DMS79 treated with DMSO at 0.1 percent for 48 hours (cell line): ENCODE results near the gene WDR88.
A peak's percentile ranks its signal among the peaks of the same experiment; 100 is the strongest.
"Not testable (repeated sequence)": the region's sequence is repeated elsewhere in the genome, so short reads cannot be mapped to it uniquely, and the experiment has no call there.

Experiments used
- DNase-seq: peaks from one replicate; lab custom pipeline; 2025; lab: John Stamatoyannopoulos, UW

Gene WDR88

GRCh38 chr19:33129901-33130300 lies 2.0 kb upstream of the WDR88 start:
- DNase-seq = no peak

- no peak for DNase-seq
These were observed 1.5 kb upstream of the WDR88 start for GRCh38 chr19:33130433-33130832.

- DNase-seq = no peak
These were observed 511 bp downstream of the WDR88 start for GRCh38 chr19:33132425-33132824.

- DNase-seq = peak; percentile 42
These were observed 1.6 kb downstream of the WDR88 start for GRCh38 chr19:33133438-33134031.

- no peak for DNase-seq
These were observed 2.7 kb downstream of the WDR88 start for GRCh38 chr19:33134571-33135041.

GRCh38 chr19:33139165-33139564 lies 7.3 kb downstream of the WDR88 start:
- DNase-seq = no peak

GRCh38 chr19:33143897-33144405 lies 12.0 kb downstream of the WDR88 start:
- peak; percentile 48 for DNase-seq

- no peak for DNase-seq
These were observed 14.3 kb downstream of the WDR88 start for GRCh38 chr19:33146209-33146608.

- no peak for DNase-seq
These were observed 15.6 kb downstream of the WDR88 start for GRCh38 chr19:33147538-33147937.

- DNase-seq = no peak
These were observed 19.1 kb downstream of the WDR88 start for GRCh38 chr19:33150852-33151518.

GRCh38 chr19:33152176-33152575 lies 20.3 kb downstream of the WDR88 start:
- DNase-seq = no peak

GRCh38 chr19:33152625-33153024 lies 20.7 kb downstream of the WDR88 start:
- DNase-seq = not testable (repeated sequence)

- DNase-seq = not testable (repeated sequence)
These were observed 22.4 kb downstream of the WDR88 start for GRCh38 chr19:33154313-33154712.

- DNase-seq = no peak
These were observed 24.4 kb downstream of the WDR88 start for GRCh38 chr19:33156334-33156733.

GRCh38 chr19:33157906-33158305 lies 26.0 kb downstream of the WDR88 start:
- no peak for DNase-seq

- DNase-seq = no peak
These were observed 26.5 kb downstream of the WDR88 start for GRCh38 chr19:33158365-33158764.

- no peak for DNase-seq
These were observed 27.2 kb downstream of the WDR88 start for GRCh38 chr19:33159149-33159548.

GRCh38 chr19:33159893-33160292 lies 28.0 kb downstream of the WDR88 start:
- DNase-seq = no peak

GRCh38 chr19:33161201-33161600 lies 29.3 kb downstream of the WDR88 start:
- no peak for DNase-seq

- no peak for DNase-seq
These were observed 31.6 kb downstream of the WDR88 start for GRCh38 chr19:33163481-33163880.

- DNase-seq = not testable (repeated sequence)
These were observed 34.1 kb downstream of the WDR88 start for GRCh38 chr19:33166037-33166436.

GRCh38 chr19:33167438-33167837 lies 35.5 kb downstream of the WDR88 start:
- DNase-seq = no peak

- DNase-seq = no peak
These were observed 36.6 kb downstream of the WDR88 start for GRCh38 chr19:33168528-33168927.
